ENCODE measurements around the gene PIANP.

Gene PIANP

DNA sequence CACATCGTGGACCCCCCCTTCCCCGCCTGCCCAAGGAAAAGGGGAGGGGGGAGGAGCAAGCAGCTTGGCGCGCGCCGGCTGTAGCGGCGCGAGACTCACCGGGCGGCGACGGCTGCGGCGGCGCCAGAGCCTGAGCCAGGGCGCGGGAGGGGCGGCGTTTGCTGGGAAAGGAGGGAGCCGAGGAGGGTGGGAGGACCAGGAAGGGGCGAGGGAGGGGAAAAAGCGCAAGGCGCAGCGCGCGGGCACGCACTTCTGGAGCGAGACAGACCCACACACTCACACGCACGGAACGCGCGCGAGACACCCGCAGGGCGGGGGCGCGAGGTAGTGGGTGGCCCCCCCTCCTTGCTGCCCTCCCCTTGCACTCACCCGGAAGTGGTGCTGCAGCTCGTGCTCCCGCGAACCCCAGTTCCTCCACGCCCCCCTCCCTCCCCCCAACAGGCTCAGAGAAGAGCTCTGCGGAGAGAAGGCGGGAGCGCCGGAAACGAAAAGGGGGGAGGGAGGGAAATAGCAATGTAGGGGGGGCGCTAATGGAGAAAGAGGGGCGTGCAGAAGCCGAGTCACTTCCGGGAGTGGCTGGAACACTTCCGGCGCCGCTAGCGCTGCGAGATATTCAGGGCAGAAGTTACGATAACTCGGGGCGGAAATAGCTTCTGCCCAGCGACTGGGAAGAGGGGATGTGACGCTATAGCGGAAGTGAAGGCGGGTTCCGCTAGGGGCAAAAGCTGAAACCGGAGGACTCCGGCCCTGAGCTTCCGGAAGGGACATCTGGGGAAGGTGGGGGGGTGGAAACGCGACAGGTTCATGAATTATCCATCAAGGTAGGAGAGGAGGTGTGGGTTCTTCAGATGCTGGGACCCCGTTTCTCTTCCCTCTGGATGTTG is 11.4 kb downstream of the PIANP start, which contains the start of gene ZNF384:
TSS of gene ZNF384 (minus strand) at position 377 of the 884 bp plus-strand sequence. CDS start 9,855 bp downstream, outside the sequence.
- TF ChIP-seq, protein P1, sequence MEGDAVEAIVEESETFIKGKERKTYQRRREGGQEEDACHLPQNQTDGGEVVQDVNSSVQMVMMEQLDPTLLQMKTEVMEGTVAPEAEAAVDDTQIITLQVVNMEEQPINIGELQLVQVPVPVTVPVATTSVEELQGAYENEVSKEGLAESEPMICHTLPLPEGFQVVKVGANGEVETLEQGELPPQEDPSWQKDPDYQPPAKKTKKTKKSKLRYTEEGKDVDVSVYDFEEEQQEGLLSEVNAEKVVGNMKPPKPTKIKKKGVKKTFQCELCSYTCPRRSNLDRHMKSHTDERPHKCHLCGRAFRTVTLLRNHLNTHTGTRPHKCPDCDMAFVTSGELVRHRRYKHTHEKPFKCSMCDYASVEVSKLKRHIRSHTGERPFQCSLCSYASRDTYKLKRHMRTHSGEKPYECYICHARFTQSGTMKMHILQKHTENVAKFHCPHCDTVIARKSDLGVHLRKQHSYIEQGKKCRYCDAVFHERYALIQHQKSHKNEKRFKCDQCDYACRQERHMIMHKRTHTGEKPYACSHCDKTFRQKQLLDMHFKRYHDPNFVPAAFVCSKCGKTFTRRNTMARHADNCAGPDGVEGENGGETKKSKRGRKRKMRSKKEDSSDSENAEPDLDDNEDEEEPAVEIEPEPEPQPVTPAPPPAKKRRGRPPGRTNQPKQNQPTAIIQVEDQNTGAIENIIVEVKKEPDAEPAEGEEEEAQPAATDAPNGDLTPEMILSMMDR (IDR thresholded peaks at IDR 0.05; ENCODE audit: low read depth, low read length), result peak; percentile 6
- H3K4me3 ChIP-seq (ENCODE audit: low read depth, low read length), result peak within 1 kb of the TSS; percentile 70
- in situ Hi-C loops (cut with HindIII; ENCODE audit: low sequenced_read_pairs), result no loop called here
- DNase-seq (ENCODE audit: low read depth, low spot score), result peak; percentile 99

DNA sequence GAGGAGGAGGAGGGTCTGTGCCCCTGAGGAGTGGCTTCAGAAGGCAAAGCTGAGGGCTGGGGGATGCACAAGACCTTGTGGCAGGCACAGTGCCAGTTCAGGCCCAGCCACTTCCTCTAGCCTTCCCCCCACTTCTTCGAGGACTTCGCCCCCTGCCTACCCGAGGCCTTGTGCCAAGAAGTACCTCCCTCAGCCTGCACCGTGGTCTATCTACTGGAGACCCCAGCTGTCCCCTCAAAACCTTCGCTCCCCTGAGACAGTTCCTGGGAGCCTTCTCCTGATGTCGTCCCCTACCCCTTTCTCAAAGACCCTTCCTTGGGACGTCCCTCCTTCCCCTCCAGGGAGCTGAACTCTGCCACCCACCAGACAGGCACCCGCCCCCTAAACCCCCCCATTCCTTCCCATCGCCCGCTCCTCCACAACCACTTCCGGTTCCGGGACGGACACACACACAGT is 12.0 kb downstream of the PIANP start:
- peak overlapping the region; percentile 70 for H3K4me3 ChIP-seq (ENCODE audit: low read depth, low read length)
- no peak for DNase-seq (ENCODE audit: low read depth, low spot score)
- in situ Hi-C loops (cut with HindIII; ENCODE audit: low sequenced_read_pairs), result no loop called here
- TF ChIP-seq, protein P1 (IDR thresholded peaks at IDR 0.05; ENCODE audit: low read depth, low read length), result no peak

DNA sequence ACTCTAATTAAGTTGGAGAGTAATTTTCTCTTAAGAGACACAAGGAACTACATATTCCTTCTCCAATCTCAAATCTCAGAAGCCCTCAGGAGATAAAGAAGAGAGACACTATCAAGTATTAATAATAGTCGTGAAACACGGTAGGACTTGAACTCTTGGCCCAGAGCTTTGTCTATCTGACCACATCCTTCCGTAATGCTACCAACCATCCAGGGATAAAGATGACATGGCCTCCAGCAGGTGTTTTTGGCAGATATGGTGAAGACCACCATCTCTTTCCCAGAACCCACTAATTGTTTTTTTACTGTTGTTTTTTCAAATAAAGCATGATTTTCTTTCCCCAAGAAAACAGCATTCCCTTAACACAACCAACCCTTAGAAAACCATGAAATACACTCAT is 14.8 kb downstream of the PIANP start:
- DNase-seq (ENCODE audit: low read depth, low spot score), result no peak
- no peak overlapping the region for H3K4me3 ChIP-seq (ENCODE audit: low read depth, low read length)
- in situ Hi-C loops (cut with HindIII; ENCODE audit: low sequenced_read_pairs), result no loop called here
- TF ChIP-seq, protein P1 (IDR thresholded peaks at IDR 0.05; ENCODE audit: low read depth, low read length), result no peak

DNA sequence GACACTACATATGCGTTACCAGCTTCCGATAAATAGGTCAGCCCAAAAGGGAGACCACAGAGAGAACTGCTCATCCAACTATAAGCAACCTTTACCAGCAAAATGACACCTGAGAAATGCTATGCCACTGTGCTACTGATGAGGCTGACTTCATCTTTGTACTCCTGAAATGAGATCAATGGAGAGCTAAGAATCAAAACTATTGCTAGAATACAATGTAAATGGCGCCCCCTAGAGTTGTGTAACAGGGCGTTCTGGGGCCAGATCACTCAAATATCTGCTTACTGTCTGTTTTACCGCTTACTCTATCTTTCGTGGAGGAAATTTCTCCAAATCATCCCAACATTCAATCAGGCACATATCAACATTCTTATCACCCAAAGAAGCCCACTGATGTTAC is 16.0 kb downstream of the PIANP start:
- no peak for DNase-seq (ENCODE audit: low read depth, low spot score)

DNA sequence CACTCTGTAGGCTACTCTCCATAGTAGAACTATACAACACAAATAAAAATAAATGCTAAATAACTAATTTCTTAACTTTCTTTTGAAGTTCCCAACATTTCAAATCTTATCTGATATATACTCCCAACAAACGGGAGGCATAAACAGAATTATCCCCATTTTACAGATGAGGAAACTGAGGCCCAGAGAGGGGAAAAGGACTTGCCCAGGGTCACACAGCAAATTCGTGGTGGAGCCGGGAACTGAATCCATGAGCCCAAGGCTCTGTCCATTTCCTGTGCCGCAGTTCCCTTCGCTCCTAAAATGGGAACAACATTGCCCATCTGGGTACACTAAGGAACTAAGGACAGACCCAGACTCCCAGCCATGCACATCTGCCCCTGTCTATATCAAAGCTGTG is 23.7 kb downstream of the PIANP start:
- in situ Hi-C loops (cut with HindIII; ENCODE audit: low sequenced_read_pairs), result no loop called here
- no peak overlapping the region for H3K4me3 ChIP-seq (ENCODE audit: low read depth, low read length)
- TF ChIP-seq, protein P1 (IDR thresholded peaks at IDR 0.05; ENCODE audit: low read depth, low read length), result no peak
- no peak for DNase-seq (ENCODE audit: low read depth, low spot score)

More for the DNA sequence above, 16.0 kb downstream of the PIANP start:
- in situ Hi-C loops (cut with HindIII; ENCODE audit: low sequenced_read_pairs), result no loop called here
- H3K4me3 ChIP-seq (ENCODE audit: low read depth, low read length), result no peak overlapping the region
- TF ChIP-seq, protein P1 (IDR thresholded peaks at IDR 0.05; ENCODE audit: low read depth, low read length), result peak; percentile 46

DNA sequence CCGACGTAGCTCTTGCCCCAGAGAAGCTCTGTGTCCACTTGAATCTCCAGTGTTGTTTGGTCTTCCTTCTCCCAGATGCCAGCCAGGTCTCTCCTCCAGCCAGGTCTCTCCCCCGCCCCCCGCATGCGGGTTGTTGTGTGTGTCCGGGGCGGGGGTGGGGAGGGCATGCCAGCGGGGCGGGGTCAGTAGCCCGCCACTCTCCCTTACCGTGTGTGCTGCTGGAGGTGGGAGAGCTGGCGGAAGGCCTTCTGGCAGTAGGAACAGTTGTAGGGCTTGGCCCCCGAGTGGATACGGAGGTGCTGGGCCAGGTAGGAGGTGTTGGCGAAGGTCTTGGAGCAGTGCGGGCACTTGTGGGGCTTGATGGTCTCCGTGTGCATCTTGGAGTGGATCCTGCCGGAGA is 28.5 kb downstream of the PIANP start:
- in situ Hi-C loops (cut with HindIII; ENCODE audit: low sequenced_read_pairs), result no loop called here
- TF ChIP-seq, protein P1 (IDR thresholded peaks at IDR 0.05; ENCODE audit: low read depth, low read length), result no peak
- no peak for DNase-seq (ENCODE audit: low read depth, low spot score)
- no peak overlapping the region for H3K4me3 ChIP-seq (ENCODE audit: low read depth, low read length)
